ENCODE results near the gene FBXL17.

FBXL17 gene

GRCh38 chr5:108003178-108003577, 378.7 kb downstream of the FBXL17 start:
- Histone ChIP-seq H3K36me3 (ENCODE audit: control insufficient read depth in 1 of 2, insufficient read depth in 2 of 2, low read length in 2 of 2) (no peaks in the 10 kb centered on the region), H3K27me3 (ENCODE audit: control insufficient read depth in 1 of 2, insufficient read depth in 2 of 2, low read length in 2 of 2) (no peaks in the 10 kb centered on the region), H3K4me3 (ENCODE audit: low read depth in 1 of 2, low read length in 2 of 2) (peak overlapping the region in 1 of 2 donors; percentile 31), H3K9ac (ENCODE audit: low read depth in 1 of 2, low read length in 2 of 2) (no peak overlapping the region), H3K27ac (ENCODE audit: low read depth, low read length) (no peak overlapping the region), H3K9me3 (ENCODE audit: control insufficient read depth in 1 of 2, low read length in 2 of 2) (no peaks in the 10 kb centered on the region), H3K4me1 (ENCODE audit: control insufficient read depth in 1 of 2, insufficient read depth in 2 of 2, low read length in 2 of 2) (peaks cover 0 to 8% of the 10 kb centered on the region in 2 donors)

- no peak overlapping the region for H3K27ac ChIP-seq (ENCODE audit: low read depth, low read length)
- no peaks in the 10 kb centered on the region for H3K9me3 ChIP-seq (ENCODE audit: control insufficient read depth in 1 of 2, low read length in 2 of 2)
- no peaks in the 10 kb centered on the region for H3K36me3 ChIP-seq (ENCODE audit: control insufficient read depth in 1 of 2, insufficient read depth in 2 of 2, low read length in 2 of 2)
- no peak overlapping the region for H3K4me3 ChIP-seq (ENCODE audit: low read depth in 1 of 2, low read length in 2 of 2)
- peaks cover 0 to 8% of the 10 kb centered on the region in 2 donors for H3K4me1 ChIP-seq (ENCODE audit: control insufficient read depth in 1 of 2, insufficient read depth in 2 of 2, low read length in 2 of 2)
- H3K27me3 ChIP-seq (ENCODE audit: control insufficient read depth in 1 of 2, insufficient read depth in 2 of 2, low read length in 2 of 2): no peaks in the 10 kb centered on the region
- no peak overlapping the region for H3K9ac ChIP-seq (ENCODE audit: low read depth in 1 of 2, low read length in 2 of 2)
Measured at GRCh38 chr5:108001222-108001621, 380.7 kb downstream of the FBXL17 start.

DNA sequence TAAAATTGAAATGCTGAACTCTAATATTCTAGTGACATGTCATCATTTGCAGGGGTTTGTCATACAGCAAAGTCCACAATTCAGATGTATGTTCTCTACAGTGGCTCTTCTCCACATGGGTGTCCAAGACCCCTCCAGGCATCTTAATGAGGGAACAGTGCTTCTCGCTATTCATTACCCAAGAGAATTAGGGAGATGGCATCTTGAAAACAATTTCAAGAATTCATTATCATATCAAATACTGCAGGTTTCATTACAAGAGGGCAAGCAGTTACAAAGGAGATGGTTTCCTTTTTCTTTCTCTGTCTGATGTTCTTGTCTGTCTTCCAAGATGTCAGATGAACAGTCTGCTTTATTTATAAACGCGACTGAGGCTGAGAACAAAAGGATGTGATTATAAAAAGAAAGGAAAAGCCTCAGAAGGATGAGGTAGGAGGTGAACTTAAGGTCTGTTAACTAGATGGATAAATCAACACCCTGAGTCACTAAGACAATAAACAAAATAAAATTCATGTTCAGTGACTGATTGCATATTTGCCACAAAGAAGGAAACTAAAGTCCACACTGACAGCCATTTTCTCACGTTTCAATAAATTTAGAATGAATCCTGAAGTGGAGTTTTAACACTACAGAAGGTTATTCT, 384.4 kb downstream of the FBXL17 start:
- no peaks in the 10 kb centered on the region for H3K9me3 ChIP-seq (ENCODE audit: control insufficient read depth in 1 of 2, low read length in 2 of 2)
- no peak overlapping the region for H3K4me3 ChIP-seq (ENCODE audit: low read depth in 1 of 2, low read length in 2 of 2)
- H3K27me3 ChIP-seq (ENCODE audit: control insufficient read depth in 1 of 2, insufficient read depth in 2 of 2, low read length in 2 of 2): no peaks in the 10 kb centered on the region
- no peaks in the 10 kb centered on the region for H3K36me3 ChIP-seq (ENCODE audit: control insufficient read depth in 1 of 2, insufficient read depth in 2 of 2, low read length in 2 of 2)
- no peak overlapping the region for H3K27ac ChIP-seq (ENCODE audit: low read depth, low read length)
- no peak overlapping the region for H3K9ac ChIP-seq (ENCODE audit: low read depth in 1 of 2, low read length in 2 of 2)
- no peaks in the 10 kb centered on the region for H3K4me1 ChIP-seq (ENCODE audit: control insufficient read depth in 1 of 2, insufficient read depth in 2 of 2, low read length in 2 of 2)

GRCh38 chr5:107993341-107993740, 388.6 kb downstream of the FBXL17 start:
- H3K9me3 ChIP-seq (ENCODE audit: control insufficient read depth in 1 of 2, low read length in 2 of 2): no peaks in the 10 kb centered on the region
- no peak overlapping the region for H3K9ac ChIP-seq (ENCODE audit: low read depth in 1 of 2, low read length in 2 of 2)
- no peaks in the 10 kb centered on the region for H3K27me3 ChIP-seq (ENCODE audit: control insufficient read depth in 1 of 2, insufficient read depth in 2 of 2, low read length in 2 of 2)
- H3K36me3 ChIP-seq (ENCODE audit: control insufficient read depth in 1 of 2, insufficient read depth in 2 of 2, low read length in 2 of 2): no peaks in the 10 kb centered on the region
- no peak overlapping the region for H3K27ac ChIP-seq (ENCODE audit: low read depth, low read length)
- H3K4me1 ChIP-seq (ENCODE audit: control insufficient read depth in 1 of 2, insufficient read depth in 2 of 2, low read length in 2 of 2): no peaks in the 10 kb centered on the region
- no peak overlapping the region for H3K4me3 ChIP-seq (ENCODE audit: low read depth in 1 of 2, low read length in 2 of 2)

DNA sequence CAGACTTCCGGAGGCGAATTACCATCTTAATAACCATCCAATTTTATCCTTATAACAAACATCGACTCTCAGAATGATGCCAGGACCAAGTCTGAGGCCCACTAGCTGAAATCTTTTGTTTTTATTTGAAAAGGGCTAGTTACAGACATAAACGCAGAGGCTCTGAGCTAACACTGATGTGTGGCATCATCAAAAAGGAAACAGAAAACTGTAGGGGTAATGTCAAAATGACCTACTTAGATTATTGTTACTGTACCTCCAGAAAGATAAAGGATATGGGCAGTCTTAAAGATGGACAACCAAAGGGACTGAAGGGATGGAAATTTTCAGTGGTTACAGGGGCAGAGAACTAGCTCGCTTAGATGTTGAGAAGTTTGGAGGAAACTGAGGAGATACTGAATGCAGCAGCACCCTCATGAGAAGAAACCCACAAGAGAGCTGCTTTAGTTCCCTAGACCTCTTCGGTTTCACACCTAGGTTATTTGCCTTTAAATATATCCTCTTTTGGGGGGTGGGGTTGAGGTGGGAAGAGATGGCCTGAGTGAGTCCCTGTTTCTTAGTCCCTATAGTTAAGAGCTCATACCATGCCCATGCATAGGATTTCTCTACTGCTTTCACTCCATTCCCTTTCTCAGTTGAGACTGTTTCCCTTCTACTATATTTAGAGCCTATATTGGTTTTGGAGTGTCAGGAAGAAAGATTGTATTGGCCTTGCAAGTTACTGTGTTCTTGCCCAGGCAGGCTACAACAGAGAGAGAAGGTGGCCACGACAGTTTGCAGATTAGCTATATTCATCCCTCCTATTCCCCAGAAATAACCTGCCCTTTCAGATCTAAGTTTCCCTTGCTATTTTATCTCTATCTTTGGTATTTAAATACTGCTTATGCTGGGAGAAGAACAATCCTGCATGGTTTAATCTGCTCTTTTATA, 390.8 kb downstream of the FBXL17 start:
- no peaks in the 10 kb centered on the region for H3K4me1 ChIP-seq (ENCODE audit: control insufficient read depth in 1 of 2, insufficient read depth in 2 of 2, low read length in 2 of 2)
- H3K9me3 ChIP-seq (ENCODE audit: control insufficient read depth in 1 of 2, low read length in 2 of 2): no peaks in the 10 kb centered on the region
- no peak overlapping the region for H3K27ac ChIP-seq (ENCODE audit: low read depth, low read length)
- no peak overlapping the region for H3K9ac ChIP-seq (ENCODE audit: low read depth in 1 of 2, low read length in 2 of 2)
- no peaks in the 10 kb centered on the region for H3K36me3 ChIP-seq (ENCODE audit: control insufficient read depth in 1 of 2, insufficient read depth in 2 of 2, low read length in 2 of 2)
- H3K27me3 ChIP-seq (ENCODE audit: control insufficient read depth in 1 of 2, insufficient read depth in 2 of 2, low read length in 2 of 2): no peaks in the 10 kb centered on the region
- H3K4me3 ChIP-seq (ENCODE audit: low read depth in 1 of 2, low read length in 2 of 2): no peak overlapping the region

GRCh38 chr5:107985144-107985543, 396.8 kb downstream of the FBXL17 start:
- H3K9me3 ChIP-seq (ENCODE audit: control insufficient read depth in 1 of 2, low read length in 2 of 2): no peaks in the 10 kb centered on the region
- no peak overlapping the region for H3K4me3 ChIP-seq (ENCODE audit: low read depth in 1 of 2, low read length in 2 of 2)
- H3K9ac ChIP-seq (ENCODE audit: low read depth in 1 of 2, low read length in 2 of 2): no peak overlapping the region
- no peaks in the 10 kb centered on the region for H3K27me3 ChIP-seq (ENCODE audit: control insufficient read depth in 1 of 2, insufficient read depth in 2 of 2, low read length in 2 of 2)
- no peaks in the 10 kb centered on the region for H3K4me1 ChIP-seq (ENCODE audit: control insufficient read depth in 1 of 2, insufficient read depth in 2 of 2, low read length in 2 of 2)
- no peaks in the 10 kb centered on the region for H3K36me3 ChIP-seq (ENCODE audit: control insufficient read depth in 1 of 2, insufficient read depth in 2 of 2, low read length in 2 of 2)
- no peak overlapping the region for H3K27ac ChIP-seq (ENCODE audit: low read depth, low read length)

- Histone ChIP-seq H3K36me3 (ENCODE audit: control insufficient read depth in 1 of 2, insufficient read depth in 2 of 2, low read length in 2 of 2) (no peaks in the 10 kb centered on the region), H3K27ac (ENCODE audit: low read depth, low read length) (no peak overlapping the region), H3K9ac (ENCODE audit: low read depth in 1 of 2, low read length in 2 of 2) (no peak overlapping the region), H3K4me1 (ENCODE audit: control insufficient read depth in 1 of 2, insufficient read depth in 2 of 2, low read length in 2 of 2) (no peaks in the 10 kb centered on the region), H3K27me3 (ENCODE audit: control insufficient read depth in 1 of 2, insufficient read depth in 2 of 2, low read length in 2 of 2) (no peaks in the 10 kb centered on the region), H3K9me3 (ENCODE audit: control insufficient read depth in 1 of 2, low read length in 2 of 2) (no peaks in the 10 kb centered on the region), H3K4me3 (ENCODE audit: low read depth in 1 of 2, low read length in 2 of 2) (no peak overlapping the region)
Measured at GRCh38 chr5:107982703-107983425, 399.0 kb downstream of the FBXL17 start.

DNA sequence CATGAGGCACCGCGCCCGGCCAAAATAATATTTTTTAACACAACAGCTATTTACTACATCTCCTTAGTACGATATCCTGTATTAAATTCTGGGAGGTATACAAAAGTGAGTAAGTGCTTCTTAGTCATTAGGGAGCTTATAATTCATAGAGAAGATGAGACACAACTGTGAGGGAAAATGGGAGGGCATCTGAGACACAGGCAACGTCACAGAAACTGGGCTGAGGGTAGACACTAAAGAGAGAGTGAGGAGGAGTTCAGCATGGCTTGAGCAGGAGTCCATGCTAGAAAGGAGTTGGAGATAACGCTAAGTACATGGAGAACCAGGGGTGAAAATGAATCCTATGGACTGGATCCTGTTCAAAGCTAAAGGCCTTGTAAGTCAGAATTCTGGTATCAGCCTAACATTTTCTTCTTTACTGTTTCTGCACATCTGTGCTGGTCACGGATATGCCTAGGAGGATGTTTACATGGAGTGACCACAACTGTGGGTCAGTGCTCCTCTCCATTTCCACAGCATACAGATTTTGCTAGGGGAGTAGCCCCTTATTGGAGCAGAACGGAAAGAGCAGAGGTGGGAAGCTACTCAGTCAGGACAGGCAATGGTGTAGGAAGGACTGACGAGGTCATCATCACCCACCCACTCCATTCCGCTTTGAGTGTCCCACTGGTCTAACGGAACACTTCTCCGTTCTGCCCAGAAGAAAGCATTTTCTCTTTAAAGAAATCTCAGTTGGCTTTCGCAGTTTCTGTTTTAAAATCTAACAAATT, 400.8 kb downstream of the FBXL17 start:
- Histone ChIP-seq H3K9ac (ENCODE audit: low read depth in 1 of 2, low read length in 2 of 2) (no peak overlapping the region), H3K27ac (ENCODE audit: low read depth, low read length) (no peak overlapping the region), H3K4me3 (ENCODE audit: low read depth in 1 of 2, low read length in 2 of 2) (no peak overlapping the region), H3K36me3 (ENCODE audit: control insufficient read depth in 1 of 2, insufficient read depth in 2 of 2, low read length in 2 of 2) (no peaks in the 10 kb centered on the region), H3K4me1 (ENCODE audit: control insufficient read depth in 1 of 2, insufficient read depth in 2 of 2, low read length in 2 of 2) (no peaks in the 10 kb centered on the region), H3K9me3 (ENCODE audit: control insufficient read depth in 1 of 2, low read length in 2 of 2) (no peaks in the 10 kb centered on the region), H3K27me3 (ENCODE audit: control insufficient read depth in 1 of 2, insufficient read depth in 2 of 2, low read length in 2 of 2) (no peaks in the 10 kb centered on the region)

GRCh38 chr5:107979900-107980299, 402.0 kb downstream of the FBXL17 start:
- Histone ChIP-seq H3K27me3 (ENCODE audit: control insufficient read depth in 1 of 2, insufficient read depth in 2 of 2, low read length in 2 of 2) (no peaks in the 10 kb centered on the region), H3K9me3 (ENCODE audit: control insufficient read depth in 1 of 2, low read length in 2 of 2) (no peaks in the 10 kb centered on the region), H3K4me3 (ENCODE audit: low read depth in 1 of 2, low read length in 2 of 2) (no peak overlapping the region), H3K36me3 (ENCODE audit: control insufficient read depth in 1 of 2, insufficient read depth in 2 of 2, low read length in 2 of 2) (no peaks in the 10 kb centered on the region), H3K9ac (ENCODE audit: low read depth in 1 of 2, low read length in 2 of 2) (no peak overlapping the region), H3K27ac (ENCODE audit: low read depth, low read length) (no peak overlapping the region), H3K4me1 (ENCODE audit: control insufficient read depth in 1 of 2, insufficient read depth in 2 of 2, low read length in 2 of 2) (no peaks in the 10 kb centered on the region)

Measured in duodenal mucosa (tissue), 2 donors.